T-helper 17 cell (primary cell): ENCODE data around the gene MVD. TPM values are rescaled to one million over a fixed set of nuclear protein-coding genes. Genes with fewer than 3 reads are reported as not detected.

Experiments
- ATAC-seq: fragments of 150-1000 bp; cut with Tn5 transposase; 2 replicates; pipeline ENCODE4 v1.10.0; 2021; ENCODE audit warnings: mild to moderate bottlenecking, moderate library complexity
- DNase-seq, 3 donors: peaks; one replicate each; pipeline versions ENCODE4 v3.0.0 to v3.0.0-alpha.2; 2020 to 2021
- H3K9me3 ChIP-seq: one replicate; pipeline ENCODE4 v1.7.0; 2013; ENCODE audit warnings: low read length, mild to moderate bottlenecking; ENCODE audit not compliant: control insufficient read depth, poor library complexity, severe bottlenecking
- H3K27ac Mint-ChIP-seq: one replicate; pipeline ENCODE4 v1.8.0; 2022; ENCODE audit warnings: mild to moderate bottlenecking, moderate library complexity, mixed read lengths
- H3K27me3 Mint-ChIP-seq: one replicate; pipeline ENCODE4 v1.8.0; 2022; ENCODE audit warnings: mixed read lengths
- H3K36me3 Mint-ChIP-seq: one replicate; pipeline ENCODE4 v1.8.0; 2022; ENCODE audit warnings: low read depth, mixed read lengths
- H3K4me1 Mint-ChIP-seq: one replicate; pipeline ENCODE4 v1.8.0; 2022; ENCODE audit warnings: mild to moderate bottlenecking, mixed read lengths
- H3K4me3 Mint-ChIP-seq: one replicate; pipeline ENCODE4 v1.8.0; 2022; ENCODE audit warnings: mild to moderate bottlenecking, moderate library complexity, mixed read lengths
- total RNA-seq, 4 donors: library from RNA in 2 of 4; stranded (reverse) in 2 of 4; gene quantifications; one replicate each; pipeline ENCODE4 v1.2.3 and lab custom pipeline; 2022 to 2026

MVD gene
- total RNA-seq, 2 donors from 2014 or later: 40.4 to 72.8 TPM

DNA sequence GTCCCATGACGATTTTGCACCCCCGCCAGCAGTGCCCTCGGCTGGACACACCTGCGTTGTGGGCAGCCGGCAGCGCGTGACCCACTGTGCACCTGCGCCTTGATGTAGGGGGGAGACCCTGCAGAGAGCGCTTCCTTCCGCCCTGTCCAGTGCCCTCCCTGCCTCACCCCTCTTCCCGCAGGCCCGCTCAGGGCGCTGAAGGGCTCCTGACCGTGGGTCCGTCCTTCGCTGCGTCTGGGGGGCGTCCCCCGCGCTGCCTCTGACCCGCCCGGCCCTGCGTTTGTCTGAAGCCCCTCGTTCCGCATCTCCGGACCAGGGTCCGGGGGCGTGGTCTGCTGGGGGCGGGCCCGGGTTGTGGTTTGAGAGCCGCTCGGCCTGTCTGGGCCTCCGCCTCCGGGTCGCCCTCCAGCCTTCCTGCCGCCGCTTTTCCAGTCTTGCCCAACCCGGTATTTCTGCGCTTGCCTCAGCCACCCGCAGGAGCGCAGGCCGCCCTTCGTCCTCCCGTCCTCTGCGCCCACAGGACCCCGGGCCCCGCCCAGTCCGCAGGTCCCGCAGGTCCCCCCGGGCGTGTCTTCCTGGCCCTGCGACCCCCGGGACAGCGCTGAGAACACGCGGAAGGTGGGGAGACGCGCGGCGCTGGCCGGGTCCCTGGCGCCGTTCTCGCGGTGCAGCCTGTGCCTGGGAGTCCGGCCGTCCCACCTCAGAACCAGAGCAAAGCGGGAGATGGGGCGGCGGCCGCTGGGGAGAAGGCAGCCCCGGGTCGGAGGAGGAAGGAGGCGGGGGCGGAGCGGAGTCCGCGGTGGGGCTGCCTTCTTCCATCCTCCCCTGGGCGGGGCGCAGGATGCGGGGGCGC is 28.5 kb downstream of the MVD start:
- Mint-ChIP-seq H3K36me3 (no peaks in the 10 kb centered on the region), H3K27ac (no peak overlapping the region), H3K4me3 (peak overlapping the region; percentile 86), H3K4me1 (peaks cover 27% of the 10 kb centered on the region), H3K27me3 (peaks cover 8% of the 10 kb centered on the region)
- ATAC-seq (peak; percentile 39), DNase-seq (peak; percentile 25 to 47 (median 27))
- H3K9me3 ChIP-seq: no peaks in the 10 kb centered on the region

GRCh38 chr16:88633684-88634140 is 29.2 kb downstream of the MVD start:
- DNase-seq (peak; percentile 46 to 54 (median 48)), ATAC-seq (peak; percentile 66)
- Mint-ChIP-seq H3K4me1 (peaks cover 25% of the 10 kb centered on the region), H3K4me3 (peak overlapping the region; percentile 86), H3K27ac (peak overlapping the region; percentile 56), H3K27me3 (peaks cover 8% of the 10 kb centered on the region), H3K36me3 (no peaks in the 10 kb centered on the region)
- H3K9me3 ChIP-seq: no peaks in the 10 kb centered on the region

- no peaks in the 10 kb centered on the region for H3K9me3 ChIP-seq
- Mint-ChIP-seq H3K27ac (peak overlapping the region; percentile 56), H3K4me3 (no peak overlapping the region)
These were observed 30.3 kb downstream of the MVD start for GRCh38 chr16:88632587-88632930.

GRCh38 chr16:88631920-88632586 is 30.8 kb downstream of the MVD start:
- ATAC-seq (no peak), DNase-seq (no peak)
- Mint-ChIP-seq H3K4me3 (no peak overlapping the region), H3K4me1 (peaks cover 13% of the 10 kb centered on the region), H3K27ac (peak overlapping the region; percentile 56), H3K36me3 (peaks cover 3% of the 10 kb centered on the region), H3K27me3 (no peaks in the 10 kb centered on the region)
- H3K9me3 ChIP-seq: no peaks in the 10 kb centered on the region

More at GRCh38 chr16:88632587-88632930, 30.3 kb downstream of the MVD start:
- Mint-ChIP-seq H3K27me3 (peaks cover 1% of the 10 kb centered on the region), H3K36me3 (peaks cover 2% of the 10 kb centered on the region), H3K4me1 (peaks cover 18% of the 10 kb centered on the region)
- ATAC-seq (no peak), DNase-seq (no peak)

DNA sequence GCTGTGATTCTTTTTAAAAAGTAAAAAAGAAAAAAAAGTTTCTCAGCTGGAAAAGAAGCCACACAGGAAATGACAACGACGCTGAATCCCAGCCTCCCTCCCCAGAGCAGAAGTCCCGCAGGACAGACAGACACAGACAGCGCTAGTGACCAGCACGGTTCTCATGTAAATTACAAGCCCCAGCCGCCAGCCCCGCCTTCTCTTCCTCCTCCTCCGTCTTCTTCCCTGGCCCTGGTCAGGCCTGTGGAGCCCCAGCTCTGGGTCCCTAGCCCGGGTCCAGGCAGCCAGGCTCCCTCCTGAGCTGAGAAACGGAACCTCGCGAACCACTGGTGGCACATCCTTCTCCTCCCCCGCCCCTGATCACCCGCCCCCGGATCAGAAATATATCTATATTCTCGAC is 31.5 kb downstream of the MVD start:
- H3K4me1 Mint-ChIP-seq: peaks cover 11% of the 10 kb centered on the region
- H3K27me3 Mint-ChIP-seq: no peaks in the 10 kb centered on the region
- H3K9me3 ChIP-seq: no peaks in the 10 kb centered on the region
- no peak for DNase-seq
- no peak for ATAC-seq
- peaks cover 3% of the 10 kb centered on the region for H3K36me3 Mint-ChIP-seq
- no peak overlapping the region for H3K4me3 Mint-ChIP-seq
- peak overlapping the region; percentile 21 for H3K27ac Mint-ChIP-seq

DNA sequence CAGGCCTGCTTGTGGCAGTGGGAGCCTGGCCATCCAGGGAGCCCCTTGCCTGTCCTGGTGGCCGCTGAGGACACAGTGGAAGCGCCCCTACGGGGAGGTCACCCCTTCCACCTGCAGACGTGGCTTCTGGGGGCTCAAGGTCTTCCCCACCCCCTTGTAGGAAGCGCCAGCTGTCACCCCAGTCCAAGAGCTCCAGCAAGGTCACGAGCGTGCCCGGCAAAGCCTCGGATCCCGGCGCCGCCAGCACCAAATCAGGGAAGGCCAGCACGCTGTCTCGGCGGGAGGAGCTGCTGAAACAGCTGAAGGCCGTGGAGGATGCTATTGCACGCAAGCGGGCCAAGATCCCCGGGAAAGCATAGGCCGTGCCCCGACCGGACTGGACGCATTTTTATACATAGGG is 31.9 kb downstream of the MVD start:
- Mint-ChIP-seq H3K36me3 (peaks cover 3% of the 10 kb centered on the region), H3K27me3 (no peaks in the 10 kb centered on the region), H3K4me1 (peaks cover 8% of the 10 kb centered on the region), H3K4me3 (no peak overlapping the region), H3K27ac (peak overlapping the region; percentile 21)
- DNase-seq (no peak), ATAC-seq (no peak)
- H3K9me3 ChIP-seq: no peaks in the 10 kb centered on the region

DNA sequence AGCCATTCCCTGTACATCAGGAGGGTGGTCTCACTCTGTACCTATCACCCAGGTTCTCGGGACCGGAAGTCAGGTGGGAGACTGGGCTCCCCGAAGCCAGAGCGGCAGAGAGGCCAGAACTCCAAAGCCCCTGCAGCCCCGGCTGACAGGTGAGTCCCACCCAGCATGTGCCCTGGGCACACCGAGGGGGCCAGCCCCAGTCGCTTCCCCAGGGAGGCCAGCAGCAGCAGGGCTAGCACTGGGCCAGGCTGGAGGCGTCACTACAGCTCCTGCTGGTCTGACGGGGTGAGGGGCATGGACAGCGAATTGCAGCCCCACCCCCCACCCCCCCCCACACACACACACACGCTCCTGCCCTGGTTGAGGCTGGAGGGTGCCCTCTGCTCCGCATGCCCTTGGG is 32.5 kb downstream of the MVD start:
- no peak for ATAC-seq
- DNase-seq: no peak
- no peaks in the 10 kb centered on the region for H3K9me3 ChIP-seq
- Mint-ChIP-seq H3K36me3 (peaks cover 3% of the 10 kb centered on the region), H3K27me3 (no peaks in the 10 kb centered on the region), H3K4me1 (peaks cover 7% of the 10 kb centered on the region), H3K27ac (peak overlapping the region; percentile 67), H3K4me3 (no peak overlapping the region)

DNA sequence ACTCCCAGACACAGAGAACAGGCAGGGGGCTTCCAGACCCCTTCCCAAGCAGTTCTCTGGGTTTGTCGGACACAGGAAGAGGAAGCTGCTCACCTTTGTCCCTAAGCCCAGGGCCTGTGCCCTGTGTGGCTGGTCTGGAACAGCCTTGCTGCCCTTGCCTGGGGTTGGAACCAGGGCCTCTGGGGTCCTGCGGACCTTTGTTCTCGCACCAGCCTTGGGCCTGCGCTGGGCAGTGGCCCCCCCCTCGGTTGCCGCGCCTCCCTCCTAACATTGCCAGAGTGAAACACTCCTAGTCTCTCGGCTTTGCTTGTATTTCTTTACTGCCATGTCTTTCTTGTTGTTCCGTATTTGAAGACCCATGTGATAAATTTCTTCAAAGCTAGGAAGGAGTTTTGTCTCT is 33.1 kb downstream of the MVD start:
- Mint-ChIP-seq H3K27ac (peak overlapping the region; percentile 67), H3K4me3 (no peak overlapping the region), H3K36me3 (peaks cover 3% of the 10 kb centered on the region), H3K27me3 (no peaks in the 10 kb centered on the region), H3K4me1 (peaks cover 2% of the 10 kb centered on the region)
- DNase-seq (no peak), ATAC-seq (no peak)
- no peaks in the 10 kb centered on the region for H3K9me3 ChIP-seq

DNA sequence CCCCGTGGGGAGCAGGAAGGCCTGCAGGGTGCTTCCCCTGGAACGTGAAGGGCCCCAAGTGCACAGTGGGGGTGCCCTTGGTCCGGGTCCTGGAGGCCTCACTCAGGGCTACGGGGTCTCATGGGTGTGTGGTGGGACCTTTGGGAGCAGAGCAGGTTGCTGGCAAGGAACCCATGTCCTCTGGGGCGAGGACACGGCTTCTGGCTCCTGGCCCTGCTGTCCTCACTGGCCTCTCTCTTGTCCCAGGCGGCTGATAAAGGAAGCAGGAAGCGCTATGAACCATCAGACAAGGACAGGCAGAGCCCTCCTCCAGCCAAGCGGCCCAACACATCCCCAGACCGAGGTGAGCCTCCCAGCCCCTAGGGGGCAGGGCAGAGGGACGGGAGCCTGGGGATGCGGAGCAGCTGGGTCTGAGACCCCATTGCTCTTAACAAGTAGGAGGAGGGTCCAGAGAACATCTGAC is 34.3 kb downstream of the MVD start:
- Mint-ChIP-seq H3K27me3 (no peaks in the 10 kb centered on the region), H3K4me1 (peaks cover 2% of the 10 kb centered on the region), H3K36me3 (peaks cover 3% of the 10 kb centered on the region), H3K4me3 (no peak overlapping the region), H3K27ac (no peak overlapping the region)
- ATAC-seq (no peak), DNase-seq (no peak)
- no peaks in the 10 kb centered on the region for H3K9me3 ChIP-seq

DNA sequence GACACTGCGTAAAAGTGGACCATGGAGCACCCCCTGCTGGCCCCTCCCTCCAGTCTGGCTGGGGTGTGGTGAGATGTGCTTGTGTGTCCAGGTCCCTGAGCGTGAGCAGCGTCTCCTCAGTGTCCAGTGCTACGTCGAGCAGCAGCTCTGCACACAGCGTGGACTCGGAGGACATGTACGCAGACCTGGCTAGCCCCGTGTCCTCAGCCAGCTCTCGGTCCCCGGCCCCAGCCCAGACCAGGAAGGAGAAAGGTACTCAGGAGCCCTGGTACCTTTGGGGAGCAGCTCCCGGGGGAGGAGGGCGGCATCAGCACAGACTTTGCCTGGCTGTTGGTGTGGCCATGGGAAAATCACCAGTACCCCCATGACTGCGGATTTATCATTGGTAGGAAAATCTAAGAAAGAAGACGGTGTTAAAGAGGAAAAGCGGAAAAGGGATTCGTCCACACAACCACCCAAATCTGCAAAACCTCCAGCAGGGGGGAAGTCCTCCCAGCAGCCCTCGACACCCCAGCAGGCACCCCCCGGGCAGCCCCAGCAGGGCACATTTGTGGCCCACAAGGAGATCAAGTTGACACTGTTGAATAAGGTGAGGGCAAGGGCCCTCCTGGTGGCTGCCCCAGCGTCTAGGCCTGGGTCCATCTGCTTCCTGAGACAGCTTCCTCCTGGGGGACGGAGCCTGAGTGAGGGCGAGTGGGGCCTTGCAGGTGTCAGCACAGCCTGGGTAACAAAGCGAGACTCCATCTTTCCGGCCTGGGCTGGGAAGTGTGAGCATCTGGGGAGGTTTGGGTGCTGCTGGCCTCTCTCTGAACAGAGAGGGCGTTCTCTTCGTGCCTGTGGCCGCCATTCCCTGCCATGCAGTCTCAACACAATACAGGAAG is 35.1 kb downstream of the MVD start:
- ATAC-seq (no peak), DNase-seq (no peak)
- Mint-ChIP-seq H3K4me3 (no peak overlapping the region), H3K36me3 (peaks cover 5% of the 10 kb centered on the region), H3K27ac (peak overlapping the region; percentile 67), H3K27me3 (no peaks in the 10 kb centered on the region), H3K4me1 (peaks cover 2% of the 10 kb centered on the region)
- H3K9me3 ChIP-seq: no peaks in the 10 kb centered on the region

- DNase-seq: no peak
- Mint-ChIP-seq H3K4me1 (peaks cover 2% of the 10 kb centered on the region), H3K4me3 (no peak overlapping the region)
These were observed 36.2 kb downstream of the MVD start for GRCh38 chr16:88626646-88627045.

GRCh38 chr16:88624977-88625576 is 37.8 kb downstream of the MVD start:
- DNase-seq (no peak), ATAC-seq (no peak)
- peaks cover 5% of the 10 kb centered on the region for H3K36me3 Mint-ChIP-seq
- H3K4me3 Mint-ChIP-seq: no peak overlapping the region
- peaks cover 5% of the 10 kb centered on the region for H3K4me1 Mint-ChIP-seq
- H3K9me3 ChIP-seq: no peaks in the 10 kb centered on the region
- no peak overlapping the region for H3K27ac Mint-ChIP-seq
- H3K27me3 Mint-ChIP-seq: no peaks in the 10 kb centered on the region

More at GRCh38 chr16:88626646-88627045, 36.2 kb downstream of the MVD start:
- H3K9me3 ChIP-seq: no peaks in the 10 kb centered on the region
- Mint-ChIP-seq H3K36me3 (peaks cover 5% of the 10 kb centered on the region), H3K27me3 (no peaks in the 10 kb centered on the region), H3K27ac (peak overlapping the region; percentile 67)
- no peak for ATAC-seq
